ENCODE measurements around the gene UST.

DNA sequence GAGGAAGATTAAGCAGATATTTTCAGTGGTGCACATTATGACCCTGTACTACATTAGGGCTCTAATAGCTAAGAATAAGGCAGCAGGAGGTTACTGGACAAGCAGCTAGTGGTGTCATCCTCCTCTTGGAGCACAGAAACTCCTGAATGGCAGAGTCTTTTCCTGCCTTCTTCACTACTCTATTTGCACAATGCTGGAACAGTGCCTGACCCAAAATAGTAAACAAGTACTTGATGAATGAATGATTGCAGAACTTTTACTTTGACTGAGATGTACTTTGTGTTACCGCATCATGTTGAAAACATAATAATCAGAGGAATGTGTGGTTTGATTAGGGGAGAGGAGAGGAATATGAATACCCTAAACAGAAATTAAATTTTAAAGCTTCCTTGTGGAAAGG, 30.0 kb upstream of the UST start:
- TF ChIP-seq SP1 (CRISPR knock-in tag; IDR thresholded peaks at IDR 0.05) (no peak), MAZ (CRISPR knock-in tag; conservative IDR thresholded peaks at IDR 0.05 in 1 of 2, IDR thresholded peaks at IDR 0.05 in 1 of 2) (no peak)
